NCI-H1417 treated with DMSO at 0.1 percent for 48 hours (cell line): Measurements from ENCODE around the gene IL23R.

ENCODE experiments used
- DNase-seq: peaks from one replicate; lab custom pipeline; 2025; lab: John Stamatoyannopoulos, UW

The IL23R gene

DNA sequence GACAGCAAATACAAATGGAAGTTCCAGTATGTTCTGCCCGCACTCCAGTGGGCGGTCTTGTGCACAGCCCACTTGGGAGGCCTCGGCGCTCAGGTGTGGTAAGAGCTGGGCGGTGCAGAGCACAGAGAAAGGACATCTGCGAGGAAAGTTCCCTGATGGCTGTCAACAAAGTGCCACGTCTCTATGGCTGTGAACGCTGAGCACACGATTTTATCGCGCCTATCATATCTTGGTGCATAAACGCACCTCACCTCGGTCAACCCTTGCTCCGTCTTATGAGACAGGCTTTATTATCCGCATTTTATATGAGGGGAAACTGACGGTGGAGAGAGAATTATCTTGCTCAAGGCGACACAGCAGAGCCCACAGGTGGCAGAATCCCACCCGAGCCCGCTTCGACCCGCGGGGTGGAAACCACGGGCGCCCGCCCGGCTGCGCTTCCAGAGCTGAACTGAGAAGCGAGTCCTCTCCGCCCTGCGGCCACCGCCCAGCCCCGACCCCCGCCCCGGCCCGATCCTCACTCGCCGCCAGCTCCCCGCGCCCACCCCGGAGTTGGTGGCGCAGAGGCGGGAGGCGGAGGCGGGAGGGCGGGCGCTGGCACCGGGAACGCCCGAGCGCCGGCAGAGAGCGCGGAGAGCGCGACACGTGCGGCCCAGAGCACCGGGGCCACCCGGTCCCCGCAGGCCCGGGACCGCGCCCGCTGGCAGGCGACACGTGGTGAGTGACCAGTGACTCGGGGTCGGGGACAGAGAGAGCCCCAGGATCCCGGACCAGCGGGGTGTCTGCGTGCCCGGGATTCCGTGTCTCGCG, 141.2 kb downstream of the IL23R start, which contains the start of gene IL12RB2:
Gene IL12RB2 (plus strand): TSS at position 623 of the 810 bp plus-strand sequence. CDS start 12,496 bp downstream, outside the sequence.
- DNase-seq = no peak

DNA sequence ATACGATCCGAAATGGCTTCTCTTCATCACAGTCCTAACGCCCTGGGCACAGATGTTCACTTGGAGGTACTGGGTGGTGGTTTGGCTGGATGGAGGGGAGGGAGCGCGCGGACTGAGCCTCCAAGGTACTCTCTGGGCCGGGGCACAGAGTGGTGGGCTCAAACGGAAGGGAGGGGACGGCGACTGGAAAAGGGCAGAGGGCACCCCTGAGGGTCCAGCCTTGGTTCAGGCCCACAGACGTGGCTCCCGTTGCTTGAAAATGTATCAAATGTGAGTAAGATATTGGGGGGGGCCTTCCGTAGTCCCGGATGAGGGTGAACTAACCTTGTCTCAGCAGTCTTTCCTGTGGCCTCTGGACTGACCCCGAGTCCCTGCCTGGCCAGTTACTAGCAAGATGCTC, 141.9 kb downstream of the IL23R start:
- no peak for DNase-seq
